Measurements from ENCODE around the gene PRSS38.

The PRSS38 gene

DNA sequence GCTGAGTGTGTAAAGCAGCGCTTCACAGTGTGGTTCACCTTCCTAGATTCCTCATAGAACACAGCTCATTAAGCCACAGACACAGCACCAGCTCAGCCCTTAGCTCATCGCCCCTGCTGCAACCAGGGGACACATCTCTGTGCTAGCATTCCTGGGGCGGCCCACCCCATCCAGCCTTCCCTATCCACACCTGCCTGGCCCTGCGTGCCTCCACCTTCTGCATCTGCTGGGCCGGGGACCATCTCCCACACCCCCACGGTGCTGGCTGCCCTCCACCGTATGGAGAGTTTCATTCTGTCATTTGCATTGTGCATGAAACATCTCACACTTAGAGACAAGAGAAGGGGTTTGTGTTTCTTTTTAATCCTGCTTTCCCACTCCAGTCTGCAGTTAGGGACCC lies 35.8 kb upstream of the PRSS38 start:
- H3K27ac ChIP-seq, result no peak overlapping the region
- TF ChIP-seq, protein P1, sequence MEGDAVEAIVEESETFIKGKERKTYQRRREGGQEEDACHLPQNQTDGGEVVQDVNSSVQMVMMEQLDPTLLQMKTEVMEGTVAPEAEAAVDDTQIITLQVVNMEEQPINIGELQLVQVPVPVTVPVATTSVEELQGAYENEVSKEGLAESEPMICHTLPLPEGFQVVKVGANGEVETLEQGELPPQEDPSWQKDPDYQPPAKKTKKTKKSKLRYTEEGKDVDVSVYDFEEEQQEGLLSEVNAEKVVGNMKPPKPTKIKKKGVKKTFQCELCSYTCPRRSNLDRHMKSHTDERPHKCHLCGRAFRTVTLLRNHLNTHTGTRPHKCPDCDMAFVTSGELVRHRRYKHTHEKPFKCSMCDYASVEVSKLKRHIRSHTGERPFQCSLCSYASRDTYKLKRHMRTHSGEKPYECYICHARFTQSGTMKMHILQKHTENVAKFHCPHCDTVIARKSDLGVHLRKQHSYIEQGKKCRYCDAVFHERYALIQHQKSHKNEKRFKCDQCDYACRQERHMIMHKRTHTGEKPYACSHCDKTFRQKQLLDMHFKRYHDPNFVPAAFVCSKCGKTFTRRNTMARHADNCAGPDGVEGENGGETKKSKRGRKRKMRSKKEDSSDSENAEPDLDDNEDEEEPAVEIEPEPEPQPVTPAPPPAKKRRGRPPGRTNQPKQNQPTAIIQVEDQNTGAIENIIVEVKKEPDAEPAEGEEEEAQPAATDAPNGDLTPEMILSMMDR (conservative IDR thresholded peaks at IDR 0.05), result no peak

DNA sequence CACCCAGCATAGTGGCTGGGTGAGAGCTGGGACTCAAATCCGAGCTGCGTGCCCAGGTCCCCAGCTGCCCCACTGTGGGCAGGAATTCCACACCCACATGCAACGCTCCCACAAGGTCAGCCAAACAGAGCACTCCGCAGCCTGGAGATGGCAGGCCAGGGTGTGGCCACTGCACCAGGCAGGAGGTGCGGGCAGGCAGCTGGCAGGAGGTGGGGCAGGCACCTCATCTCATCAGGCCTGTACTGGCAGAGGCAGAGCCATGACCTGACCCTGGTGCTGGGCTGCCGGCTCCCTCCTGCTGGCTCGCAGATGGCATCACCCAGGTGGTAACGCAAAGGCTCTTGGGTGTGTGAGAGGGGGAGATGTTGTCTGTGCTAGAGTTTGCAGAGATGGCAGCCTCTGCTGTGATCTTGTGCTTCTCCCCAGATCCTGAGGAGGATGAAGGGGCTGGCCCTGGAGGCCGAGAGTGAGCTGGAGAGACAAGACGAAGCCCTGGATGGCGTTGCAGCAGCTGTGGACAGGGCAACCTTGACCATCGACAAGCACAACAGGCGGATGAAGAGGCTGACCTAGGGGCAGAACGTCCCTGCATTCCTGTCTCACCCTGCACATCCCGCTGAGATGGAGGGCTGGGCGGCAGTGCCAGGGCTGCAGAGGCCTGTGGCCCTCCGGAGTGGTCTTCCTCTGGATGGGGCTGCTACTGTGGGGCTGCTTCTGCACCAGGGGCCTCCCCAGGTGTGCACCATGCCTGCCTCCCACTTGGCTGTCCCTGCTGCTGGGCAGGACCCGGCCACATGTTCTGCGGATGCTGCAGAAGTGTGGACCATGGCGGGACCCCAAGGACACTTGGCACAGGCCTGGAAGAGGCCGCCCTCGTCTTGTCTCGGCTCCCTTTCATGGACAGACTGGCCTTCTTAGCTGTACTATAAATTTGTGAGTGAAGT lies 35.1 kb upstream of the PRSS38 start:
- TF ChIP-seq, protein P1 (conservative IDR thresholded peaks at IDR 0.05), result no peak
- H3K27ac ChIP-seq, result no peak overlapping the region

DNA sequence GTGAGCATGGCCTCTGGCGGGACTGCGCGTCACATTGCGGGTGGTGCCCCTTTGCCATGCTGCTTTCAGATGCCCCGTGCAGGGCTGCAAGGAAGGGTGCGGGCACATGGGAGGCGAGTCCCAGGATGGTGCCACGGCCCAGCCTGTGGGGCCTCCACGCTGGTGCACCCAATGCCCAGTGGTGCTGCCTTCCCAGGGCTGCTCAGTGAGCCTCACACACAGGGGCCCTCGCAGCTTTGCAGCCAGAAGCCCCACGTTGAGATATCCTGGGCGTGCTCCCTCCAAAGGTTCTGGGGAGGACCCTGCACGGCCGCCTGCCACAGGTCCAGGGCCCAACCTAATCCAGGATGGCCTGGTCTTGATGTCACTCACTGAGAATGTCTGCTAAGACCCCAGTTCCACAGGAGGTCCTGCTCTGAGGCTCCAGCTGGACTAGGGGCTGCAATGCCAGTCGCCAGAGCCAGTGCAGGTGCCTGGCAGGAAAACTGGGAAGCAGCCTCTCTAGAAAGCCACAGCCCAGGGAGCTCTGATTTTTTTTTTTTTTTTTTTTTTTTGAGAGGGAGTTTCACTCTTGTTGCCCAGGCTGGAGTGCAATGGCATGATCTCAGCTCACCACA lies 34.1 kb upstream of the PRSS38 start:
- H3K27ac ChIP-seq, result no peak overlapping the region

DNA sequence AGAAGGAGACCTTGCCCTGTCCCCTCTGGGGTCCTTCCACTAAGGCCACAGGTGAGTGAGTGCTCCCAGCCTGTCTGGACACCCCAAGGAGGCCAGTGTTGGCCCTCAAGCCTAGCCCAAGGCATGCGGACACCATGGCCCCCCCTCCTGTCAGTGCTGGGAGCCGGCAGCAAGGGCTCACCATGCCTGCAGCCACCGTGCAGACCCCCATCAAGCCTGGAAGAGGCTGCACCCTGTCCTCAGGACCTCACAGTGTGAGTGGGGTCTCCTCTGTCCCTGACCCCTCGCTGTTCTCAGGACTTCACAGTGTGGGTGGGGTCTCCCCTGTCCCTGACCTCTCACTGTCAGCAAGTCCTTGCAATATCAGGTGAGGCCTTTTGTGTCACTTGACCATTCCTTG lies 33.2 kb upstream of the PRSS38 start:
- no peak overlapping the region for H3K27ac ChIP-seq
- TF ChIP-seq, protein P1 (conservative IDR thresholded peaks at IDR 0.05), result no peak

More for the DNA sequence above, 34.1 kb upstream of the PRSS38 start:
- TF ChIP-seq, protein P1 (conservative IDR thresholded peaks at IDR 0.05), result no peak

DNA sequence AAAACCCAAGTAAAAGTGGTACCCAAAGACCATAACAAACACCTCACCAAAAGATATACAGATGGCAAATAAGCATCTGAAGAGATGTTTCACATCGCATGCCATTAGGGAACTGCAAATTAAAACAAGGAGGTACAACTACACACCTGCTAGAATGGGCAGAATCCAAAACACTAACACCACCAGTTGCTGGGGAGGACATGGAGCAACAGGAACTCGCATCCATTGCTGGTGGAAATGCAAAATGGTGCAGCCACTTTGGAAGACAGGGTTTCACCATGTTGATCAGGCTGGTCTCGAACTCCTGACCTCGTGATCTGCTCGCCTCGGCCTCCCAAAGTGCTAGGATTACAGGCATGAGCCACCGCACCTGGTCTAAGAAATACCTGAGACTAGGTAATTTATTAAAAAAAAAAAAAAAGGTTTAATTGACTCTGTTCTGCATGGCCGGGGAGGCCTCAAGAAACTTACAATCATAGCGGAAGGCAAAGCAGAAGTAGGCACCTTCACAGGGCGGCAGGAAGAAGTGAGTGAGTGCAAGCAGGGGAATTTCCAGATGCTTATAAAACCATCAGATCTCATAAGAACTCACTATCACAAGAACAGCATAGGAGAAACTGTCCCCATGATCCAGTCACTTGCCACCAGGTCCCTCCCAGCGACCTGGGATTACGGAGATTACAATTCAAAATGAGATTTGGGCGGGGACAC lies 30.2 kb upstream of the PRSS38 start:
- TF ChIP-seq, protein P1 (conservative IDR thresholded peaks at IDR 0.05), result no peak
- H3K27ac ChIP-seq, result no peak overlapping the region

DNA sequence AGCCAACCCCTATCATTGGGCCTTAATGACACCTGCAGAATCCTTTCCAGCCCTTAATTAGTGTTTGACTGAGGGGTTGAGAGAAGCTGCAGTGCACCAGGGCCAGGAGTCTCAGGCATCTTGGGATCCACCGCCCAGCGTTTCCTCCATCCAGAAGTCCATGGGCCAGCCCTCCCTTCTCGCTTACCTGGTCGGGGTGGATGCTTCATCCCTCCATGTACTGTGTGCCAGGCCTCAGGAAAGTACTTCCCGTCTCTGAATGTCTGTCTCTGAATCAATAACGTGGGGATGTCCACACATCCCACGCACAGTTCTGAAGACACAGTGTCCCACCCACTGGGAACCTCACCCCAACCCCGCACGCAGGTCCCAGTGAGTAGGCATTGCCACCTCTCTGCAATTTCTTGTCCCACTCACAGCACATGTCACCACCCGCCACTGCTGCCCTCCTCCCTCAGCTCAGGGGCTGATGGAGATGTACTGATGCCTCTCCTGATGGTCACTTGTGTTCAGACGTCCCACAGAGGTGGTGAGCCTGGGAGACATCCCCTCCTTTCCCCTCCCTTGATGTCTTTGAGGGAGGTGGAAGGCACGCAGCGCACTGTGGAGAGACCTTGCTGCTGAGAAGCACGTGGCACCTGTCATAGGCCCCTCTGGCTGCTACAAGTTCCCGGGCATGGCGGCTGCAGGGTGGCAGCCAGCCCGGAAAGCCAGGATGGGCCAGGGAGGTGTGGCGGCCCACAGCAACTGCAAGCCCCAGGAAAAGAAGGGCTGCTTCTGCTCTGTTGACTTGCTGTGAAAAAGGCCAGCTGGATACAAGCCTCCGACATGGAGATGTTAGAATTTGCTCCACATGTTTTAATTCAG lies 29.4 kb upstream of the PRSS38 start:
- H3K27ac ChIP-seq, result no peak overlapping the region
- TF ChIP-seq, protein P1 (conservative IDR thresholded peaks at IDR 0.05), result no peak

Data from VCaP (cell line).